GM19238 (cell line): ENCODE results near the gene NEB.
"Not testable (repeated sequence)": the region's sequence is repeated elsewhere in the genome, so short reads cannot be mapped to it uniquely, and the experiment has no call there.

Experiments
- DNase-seq: peaks from one replicate; pipeline ENCODE4 v3.0.0; 2011; ENCODE audit warnings: low spot score; ENCODE audit not compliant: insufficient read length

NEB gene

GRCh38 chr2:151758744-151759143, 24.5 kb upstream of the NEB start:
- DNase-seq: no peak

DNA sequence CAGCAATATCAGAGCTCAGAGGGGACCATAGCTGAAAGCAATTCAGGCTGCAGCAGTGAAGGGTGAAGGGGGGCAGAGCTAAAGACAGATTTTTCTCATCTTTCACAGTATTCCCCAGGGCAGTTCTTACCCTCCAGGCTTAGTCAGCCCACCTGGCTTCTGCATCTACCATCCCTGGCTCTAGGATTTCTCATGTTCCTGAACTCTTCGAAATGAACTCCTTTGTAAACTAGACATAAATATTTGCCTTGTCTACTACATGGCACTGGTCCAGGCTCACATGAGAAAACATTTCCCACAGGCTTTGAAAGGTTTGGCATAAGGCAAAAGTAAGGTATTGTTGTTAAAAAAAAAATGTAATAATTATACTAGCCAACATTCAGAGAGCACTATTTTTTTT, 23.6 kb upstream of the NEB start:
- no peak for DNase-seq

DNA sequence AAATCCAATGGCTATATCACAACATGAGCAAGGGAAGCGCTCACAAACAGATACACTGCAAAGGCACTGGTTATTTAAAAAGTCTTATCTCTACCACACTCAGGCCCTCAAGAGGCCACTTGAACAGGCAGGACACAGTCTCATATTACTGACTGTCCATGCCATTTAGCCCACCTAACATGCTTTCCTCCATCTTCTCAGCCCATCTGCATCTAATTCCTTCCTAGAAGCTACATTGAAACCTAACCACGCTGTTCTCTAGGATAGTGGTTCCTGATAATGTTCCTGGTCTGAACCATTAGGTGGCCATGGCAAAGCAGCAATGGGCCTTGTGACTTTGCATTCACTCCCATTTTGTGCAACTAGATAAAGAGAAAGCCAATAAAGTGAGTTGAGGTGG, 22.5 kb upstream of the NEB start:
- DNase-seq: no peak

DNA sequence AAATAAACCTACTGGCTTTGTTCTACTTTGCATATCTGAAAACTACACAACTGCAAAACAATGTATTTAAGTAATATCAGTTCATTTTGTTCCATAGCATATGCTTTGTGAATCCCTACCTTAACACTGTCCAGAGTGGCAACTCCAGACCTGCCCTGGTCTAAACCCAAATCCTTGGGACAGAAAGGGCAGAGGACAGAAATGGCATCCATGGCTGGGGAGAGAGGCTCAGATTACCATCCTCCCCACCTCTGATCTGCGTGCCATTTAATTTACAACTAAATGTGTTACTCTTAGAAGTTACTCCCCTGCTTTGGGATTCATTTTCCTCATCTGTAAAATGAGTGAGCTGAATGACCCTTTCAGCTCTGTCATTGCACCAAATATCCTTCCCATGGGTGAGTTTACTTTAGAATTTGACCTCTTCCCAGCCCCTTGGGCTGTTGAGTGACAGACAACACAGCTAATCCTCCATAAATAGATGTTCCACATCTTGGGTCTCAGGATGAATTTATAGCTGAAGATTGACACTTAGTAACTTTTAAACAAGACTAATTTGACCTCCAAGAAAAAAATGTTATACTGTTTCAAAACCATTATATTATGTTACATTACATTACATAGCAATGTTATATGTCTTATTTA, 20.1 kb upstream of the NEB start:
- DNase-seq: no peak

GRCh38 chr2:151753540-151753939, 19.3 kb upstream of the NEB start:
- no peak for DNase-seq

- DNase-seq: not testable (repeated sequence)
Observed at GRCh38 chr2:151745261-151745660, 11.0 kb upstream of the NEB start.

- no peak for DNase-seq
Observed at GRCh38 chr2:151730262-151730975, 3.9 kb downstream of the NEB start.

- DNase-seq: no peak
Observed at GRCh38 chr2:151729837-151730236, 4.4 kb downstream of the NEB start.

GRCh38 chr2:151729415-151729811, 4.9 kb downstream of the NEB start:
- no peak for DNase-seq

DNA sequence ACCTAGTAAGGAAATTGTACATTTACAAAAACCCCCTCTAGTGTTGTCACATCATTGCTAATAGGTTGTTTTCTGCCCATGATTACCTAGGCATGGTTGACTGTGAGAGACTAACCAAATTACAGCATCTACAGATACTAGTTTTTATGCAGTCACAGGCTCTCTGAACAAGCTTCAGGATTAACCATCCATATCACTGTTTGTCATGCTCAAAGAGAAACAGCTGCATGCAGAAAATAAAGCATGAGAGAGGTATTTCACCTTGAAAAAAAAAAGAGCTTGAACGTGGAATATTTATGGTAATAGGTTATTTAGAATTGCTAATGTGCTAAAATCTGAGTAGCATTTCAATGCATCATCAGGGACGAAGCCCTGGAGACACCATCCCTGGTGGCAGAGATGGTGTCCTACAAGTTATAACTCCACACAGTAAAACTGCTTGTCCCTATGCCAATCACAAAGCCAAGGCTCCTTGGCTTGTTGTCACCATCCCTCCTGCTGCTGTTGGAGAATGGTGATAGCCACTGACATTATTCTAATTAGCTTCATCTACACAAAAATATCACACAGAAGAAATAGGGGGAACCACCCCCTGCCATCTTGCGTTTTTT, 5.4 kb downstream of the NEB start:
- DNase-seq: no peak

DNA sequence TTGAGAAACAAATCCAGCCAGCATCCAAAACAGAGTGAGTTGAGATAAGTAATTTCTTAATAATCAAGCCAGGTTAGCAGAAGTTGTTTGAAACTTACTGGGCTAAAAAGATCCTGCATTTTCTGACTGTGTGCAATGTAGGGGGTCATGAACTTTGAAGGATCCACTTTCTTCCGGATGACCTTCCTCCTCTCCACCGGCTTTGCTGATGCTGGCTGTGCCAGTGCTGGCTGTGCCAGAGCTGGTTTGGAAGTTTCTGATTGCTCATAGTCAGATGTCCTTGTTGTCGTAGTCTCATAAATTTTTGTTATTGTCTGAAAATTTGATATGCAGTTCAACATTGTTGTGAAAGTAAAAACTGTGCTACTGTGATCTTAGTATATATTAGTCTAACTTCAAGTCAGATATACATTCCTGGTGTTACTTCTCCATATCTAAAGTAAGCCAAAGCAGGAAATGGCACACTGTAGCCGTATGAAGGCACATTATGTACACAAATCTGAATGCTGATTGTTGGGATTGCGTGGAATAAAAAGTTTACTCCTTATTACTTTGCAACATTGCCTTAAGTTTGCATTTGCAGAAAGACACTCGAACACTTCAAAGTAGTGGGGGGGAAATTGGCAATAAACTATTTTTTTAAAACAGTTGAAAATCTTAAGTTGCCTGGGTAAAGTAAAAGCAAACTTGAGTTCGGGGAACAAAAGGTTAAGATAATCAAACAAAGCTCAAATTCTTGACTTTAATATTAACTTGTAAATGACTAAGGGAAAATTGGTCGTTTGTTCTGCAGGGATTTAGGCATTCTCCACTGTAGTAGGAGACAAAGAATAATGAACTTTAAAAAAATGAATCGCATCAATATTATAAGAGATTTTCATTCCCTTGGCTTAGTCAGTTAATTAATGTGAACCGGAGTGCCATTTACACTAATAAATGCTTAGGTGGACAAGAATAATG, 6.4 kb downstream of the NEB start:
- no peak for DNase-seq

DNA sequence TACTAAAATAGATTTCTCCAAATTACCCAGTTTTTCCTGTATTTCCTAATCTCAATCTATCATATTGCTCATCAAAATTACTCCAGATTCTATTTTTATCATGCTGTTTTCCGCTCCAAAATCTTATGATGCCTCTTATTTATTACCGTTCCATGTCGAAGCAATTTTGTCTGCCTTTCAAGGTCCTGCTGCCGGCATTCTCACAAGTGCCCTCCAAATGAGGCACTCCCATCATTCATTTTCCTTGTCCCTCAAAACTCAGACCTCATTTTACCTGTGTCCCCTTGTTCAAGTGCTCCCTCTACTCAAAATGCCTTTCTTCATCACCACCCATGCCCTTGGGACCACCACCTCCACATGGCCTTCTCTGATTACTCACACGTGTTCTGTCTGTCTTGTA, 13.1 kb downstream of the NEB start:
- DNase-seq: no peak

DNA sequence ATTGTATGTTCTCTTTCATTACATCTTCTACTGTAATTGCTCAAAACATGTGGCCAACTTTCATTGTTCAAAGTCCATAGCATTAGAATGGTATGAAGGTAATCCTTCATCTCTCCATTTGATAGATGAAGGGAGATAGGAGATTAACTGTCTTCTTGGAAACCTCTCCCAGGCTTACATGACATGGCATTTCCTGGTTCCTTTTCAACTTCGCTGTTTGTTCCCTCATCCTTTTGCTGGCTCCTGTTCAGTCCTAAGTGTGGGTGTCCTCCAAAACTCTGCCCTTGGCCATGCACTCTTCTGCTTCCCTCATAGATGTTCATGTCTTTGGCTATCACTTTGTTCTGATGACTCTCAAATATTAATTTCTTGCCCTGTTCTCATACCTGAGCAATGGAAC, 13.8 kb downstream of the NEB start:
- DNase-seq: no peak

DNA sequence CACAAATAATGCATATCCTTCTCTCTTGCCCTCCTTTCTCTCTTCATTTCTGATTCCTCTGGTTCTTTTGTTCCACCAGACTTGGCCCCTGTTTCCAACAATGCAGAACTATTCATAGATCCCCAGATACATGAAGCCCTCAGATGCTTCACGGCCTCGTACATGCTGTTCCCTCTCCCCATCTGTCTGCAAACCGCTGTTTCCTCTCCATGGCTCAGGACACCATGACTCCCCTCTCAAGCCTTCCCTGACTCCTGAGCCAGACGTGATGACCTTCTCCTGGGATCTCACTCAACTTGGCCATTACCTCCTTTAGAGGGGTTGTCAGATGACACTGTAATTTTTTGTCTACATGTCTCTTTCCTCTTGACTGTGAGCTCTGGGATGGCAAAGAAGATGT, 15.5 kb downstream of the NEB start:
- no peak for DNase-seq

DNA sequence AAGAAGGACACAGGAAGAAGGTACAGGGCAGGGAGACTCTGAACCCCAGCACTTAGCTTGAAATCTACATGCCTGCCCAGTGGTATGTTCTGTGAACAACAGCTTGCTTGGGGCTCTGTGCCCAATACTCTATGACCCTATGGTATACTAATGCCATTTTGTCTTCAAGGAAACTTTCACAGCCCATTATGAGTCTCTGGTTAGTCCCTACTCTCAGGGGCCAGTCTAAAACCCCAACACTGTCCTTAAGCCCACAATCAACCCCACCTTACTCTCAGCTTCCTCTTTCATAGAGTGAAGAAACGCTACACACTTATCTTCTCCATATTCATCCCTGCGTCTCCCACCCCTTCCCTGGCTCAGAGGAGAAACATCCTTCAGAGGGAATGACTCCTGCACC, 16.0 kb downstream of the NEB start:
- DNase-seq: no peak

DNA sequence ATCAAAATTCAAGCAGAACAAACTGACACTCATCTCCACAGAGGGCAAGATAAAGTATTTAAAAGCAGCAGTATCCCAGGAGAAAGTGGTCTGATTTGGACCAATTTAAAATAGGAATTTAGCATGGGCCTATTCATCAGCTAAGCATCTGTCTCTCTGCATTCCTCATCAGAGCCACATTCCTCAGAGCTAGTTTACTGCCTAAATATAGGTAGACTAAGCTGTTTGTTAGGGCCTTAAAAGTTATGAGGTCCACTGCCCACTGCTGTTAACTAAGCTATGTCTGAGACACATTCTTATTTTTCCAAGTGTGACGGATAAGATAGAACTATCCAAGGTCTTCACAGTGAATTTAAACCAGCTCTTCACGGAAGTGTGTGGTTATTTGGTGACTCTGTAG, 17.6 kb downstream of the NEB start:
- no peak for DNase-seq

GRCh38 chr2:151713291-151713903, 20.9 kb downstream of the NEB start:
- no peak for DNase-seq

DNA sequence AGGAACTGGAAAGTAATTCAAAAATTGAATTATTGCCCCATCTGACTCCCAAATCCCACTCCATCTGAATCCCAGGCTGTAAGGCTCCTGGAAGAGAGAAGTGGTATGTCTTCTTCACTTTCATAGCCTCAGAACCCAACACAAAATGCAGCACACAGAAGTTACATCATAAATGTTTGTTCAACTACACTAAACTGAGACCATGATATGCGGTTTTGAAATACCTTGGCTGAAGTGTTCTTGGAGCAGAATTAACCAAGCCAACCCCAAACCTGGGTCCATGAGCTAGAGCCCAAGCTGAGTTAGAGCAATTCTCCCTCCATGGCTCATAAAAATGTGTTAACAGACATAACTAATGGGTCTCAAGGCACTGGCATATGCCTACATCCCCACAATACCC, 23.3 kb downstream of the NEB start:
- DNase-seq: no peak

- DNase-seq: no peak
Observed at GRCh38 chr2:151708788-151709187, 25.5 kb downstream of the NEB start.

- DNase-seq: no peak
Observed at GRCh38 chr2:151707857-151708256, 26.4 kb downstream of the NEB start.

DNA sequence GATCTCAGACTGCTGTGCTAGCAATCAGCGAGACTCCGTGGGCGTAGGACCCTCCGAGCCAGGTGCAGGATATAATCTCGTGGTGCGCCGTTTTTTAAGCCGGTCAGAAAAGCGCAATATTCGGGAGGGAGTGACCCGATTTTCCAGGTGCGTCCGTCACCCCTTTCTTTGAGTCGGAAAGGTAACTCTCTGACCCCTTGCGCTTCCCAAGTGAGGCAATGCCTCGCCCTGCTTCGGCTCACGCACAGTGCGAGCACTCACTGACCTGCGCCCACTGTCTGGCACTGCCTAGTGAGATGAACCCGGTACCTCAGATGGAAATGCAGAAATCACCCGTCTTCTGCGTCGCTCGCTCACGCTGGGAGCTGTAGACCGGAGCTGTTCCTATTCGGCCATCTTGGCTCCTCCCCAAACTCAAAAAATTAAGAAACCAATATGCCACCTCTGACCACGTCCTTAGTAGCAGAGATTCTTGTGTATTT, 29.8 kb downstream of the NEB start:
- DNase-seq: not testable (repeated sequence)
